T-helper 2 cell treated with Interferon-gamma antibody and Interleukin-4, amounts not matched to agents 5 μg/mL and 100 μg/mL, for 36 hours (primary cell): ENCODE results near the gene MIDN.

Experiments used
- DNase-seq: peaks from one replicate; pipeline ENCODE4 v3.0.0; 2021; ENCODE audit warnings: low spot score
- H3K27ac Mint-ChIP-seq: one replicate; pipeline ENCODE4 v1.8.0; 2021; ENCODE audit warnings: mild to moderate bottlenecking, mixed read lengths
- H3K27me3 Mint-ChIP-seq: one replicate; pipeline ENCODE4 v1.8.0; 2021; ENCODE audit warnings: low read depth, mixed read lengths
- H3K36me3 Mint-ChIP-seq: one replicate; pipeline ENCODE4 v1.8.0; 2021; ENCODE audit warnings: low read depth, mixed read lengths
- H3K4me1 Mint-ChIP-seq: one replicate; pipeline ENCODE4 v1.8.0; 2021; ENCODE audit warnings: low read depth, mixed read lengths
- H3K4me3 Mint-ChIP-seq: one replicate; pipeline ENCODE4 v1.8.0; 2022; ENCODE audit warnings: mild to moderate bottlenecking, moderate library complexity, mixed read lengths
- H3K9me3 Mint-ChIP-seq: one replicate; pipeline ENCODE4 v1.8.0; 2021; ENCODE audit warnings: mixed read lengths

MIDN gene

DNA sequence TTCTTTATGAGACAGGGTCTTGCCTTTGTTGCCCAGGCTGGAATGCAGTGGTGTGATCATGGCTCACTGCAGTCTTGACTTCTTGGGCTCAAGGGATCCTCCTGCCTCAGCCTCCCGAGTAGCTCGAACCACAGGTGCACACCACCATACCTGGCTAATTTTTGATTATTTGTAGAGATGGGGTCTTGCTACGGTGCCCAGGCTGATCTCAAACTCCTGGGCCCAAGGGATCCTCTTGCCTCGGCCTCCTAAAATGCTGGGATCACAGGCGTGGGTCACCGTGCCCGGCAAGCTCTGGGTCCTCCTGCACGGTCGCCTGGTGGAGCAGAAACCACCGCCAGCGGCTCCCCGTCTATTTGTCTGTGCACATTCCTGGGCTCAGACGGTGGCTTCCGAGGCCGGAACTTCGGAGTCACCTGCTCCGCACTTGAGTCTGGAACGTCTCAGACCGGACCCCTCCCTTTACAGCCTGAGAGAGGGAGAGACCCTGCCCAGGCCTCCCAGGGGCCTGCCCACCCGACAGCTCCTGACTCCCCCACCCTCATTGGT, 59.4 kb downstream of the MIDN start:
- H3K4me1 Mint-ChIP-seq = no peaks in the 10 kb centered on the region
- DNase-seq = no peak
- peak overlapping the region; percentile 32 for H3K4me3 Mint-ChIP-seq
- H3K27me3 Mint-ChIP-seq = no peaks in the 10 kb centered on the region
- no peaks in the 10 kb centered on the region for H3K9me3 Mint-ChIP-seq
- H3K27ac Mint-ChIP-seq = no peak overlapping the region
- no peaks in the 10 kb centered on the region for H3K36me3 Mint-ChIP-seq

DNA sequence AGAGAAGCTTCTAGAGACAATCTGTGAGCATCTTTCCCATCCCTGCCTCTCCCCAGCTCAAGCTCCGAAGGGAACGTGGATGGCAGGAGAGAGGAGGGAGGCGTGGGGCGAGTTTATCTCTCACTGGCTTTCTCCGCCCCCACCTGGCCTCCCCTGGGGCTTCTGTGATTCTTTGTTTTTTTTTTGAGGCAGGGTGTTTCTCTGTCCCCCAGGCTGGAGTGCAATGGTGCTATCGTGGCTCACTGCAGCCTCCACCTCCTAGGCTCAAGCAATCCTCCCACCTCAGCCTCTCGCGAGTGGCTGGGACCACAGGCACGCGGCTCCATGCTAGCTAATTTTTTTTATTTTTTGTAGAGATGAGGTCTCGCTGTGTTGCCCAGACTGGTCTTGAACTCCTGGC, 60.3 kb downstream of the MIDN start:
- no peaks in the 10 kb centered on the region for H3K36me3 Mint-ChIP-seq
- no peaks in the 10 kb centered on the region for H3K27me3 Mint-ChIP-seq
- H3K4me1 Mint-ChIP-seq = no peaks in the 10 kb centered on the region
- no peak overlapping the region for H3K4me3 Mint-ChIP-seq
- no peak overlapping the region for H3K27ac Mint-ChIP-seq
- H3K9me3 Mint-ChIP-seq = no peaks in the 10 kb centered on the region
- no peak for DNase-seq
